H7 (cell line): ENCODE measurements around the gene IGFBPL1. TPM values are rescaled to one million over a fixed set of nuclear protein-coding genes. Genes with fewer than 3 reads are reported as not detected.

Source experiments
- DNase-seq: peaks from one replicate; pipeline ENCODE4 v3.0.0; 2012
- H3K27me3 ChIP-seq: 2 replicates; pipeline ENCODE4 v1.6.0; 2011; ENCODE audit warnings: mild to moderate bottlenecking, low read length; ENCODE audit not compliant: control insufficient read depth, insufficient read depth
- H3K36me3 ChIP-seq: replicated peaks from 2 replicates; pipeline ENCODE4 v1.5.1; 2011; ENCODE audit warnings: low read length; ENCODE audit not compliant: control insufficient read depth, insufficient read depth
- H3K4me3 ChIP-seq: 2 replicates; pipeline ENCODE4 v1.5.1; 2011; ENCODE audit warnings: low read depth, mild to moderate bottlenecking, control low read depth, low read length, moderate library complexity; ENCODE audit not compliant: insufficient read depth
- total RNA-seq: library from RNA; depleted of rRNA; stranded (reverse); fragments of >200 nt; shearing (Covaris generic); gene quantifications from 2 replicates; pipeline ENCODE4 v1.2.3, GENCODE V29; 2014

Gene IGFBPL1
- total RNA-seq, 1 experiment from 2014 or later = 86.4 TPM

DNA sequence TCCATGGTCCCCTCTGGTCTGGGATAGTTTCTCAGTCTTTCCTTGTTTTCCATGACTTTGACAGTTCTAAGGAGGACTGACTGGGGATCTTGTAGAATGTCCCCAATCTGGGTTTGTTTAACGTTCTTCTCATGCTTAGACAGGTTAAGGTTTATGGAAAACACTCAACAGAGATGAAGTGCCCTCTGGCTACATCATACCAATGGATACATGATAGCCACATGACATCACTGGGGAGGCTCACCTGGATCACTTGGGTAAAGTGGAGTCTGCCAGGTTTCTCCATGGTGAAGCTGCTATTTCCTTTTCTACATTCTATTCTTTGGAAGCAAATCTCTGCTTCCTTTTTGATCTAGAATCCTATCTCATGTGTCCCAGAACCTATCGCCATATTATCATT lies 55.5 kb downstream of the IGFBPL1 start:
- H3K36me3 ChIP-seq = no peaks in the 10 kb centered on the region
- no peak overlapping the region for H3K4me3 ChIP-seq
- peaks cover 4% of the 10 kb centered on the region; the same call in 1 of the 2 replicates for H3K27me3 ChIP-seq
- DNase-seq = no peak

DNA sequence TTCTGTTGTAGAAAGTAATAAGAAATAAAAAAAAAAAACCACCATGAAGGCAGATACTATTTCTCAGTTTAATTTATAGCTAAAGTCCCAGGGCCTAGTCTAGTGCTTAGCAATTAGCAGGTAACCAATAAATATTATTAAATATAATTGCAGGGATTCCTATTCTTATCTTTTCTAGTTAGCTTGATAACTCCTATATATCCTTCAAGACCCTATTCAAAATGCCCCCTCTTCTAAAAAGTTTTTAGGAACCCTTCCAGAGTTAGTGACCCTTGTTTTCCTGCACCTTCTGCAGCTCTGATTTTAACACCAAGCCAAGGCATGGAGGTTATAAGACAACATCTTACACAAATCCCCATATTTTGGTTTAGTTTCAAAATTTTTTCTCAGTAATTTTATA lies 56.4 kb downstream of the IGFBPL1 start:
- Histone ChIP-seq H3K4me3 (no peak overlapping the region), H3K27me3 (peaks cover 4% of the 10 kb centered on the region; the same call in 1 of the 2 replicates), H3K36me3 (no peaks in the 10 kb centered on the region)
- no peak for DNase-seq

DNA sequence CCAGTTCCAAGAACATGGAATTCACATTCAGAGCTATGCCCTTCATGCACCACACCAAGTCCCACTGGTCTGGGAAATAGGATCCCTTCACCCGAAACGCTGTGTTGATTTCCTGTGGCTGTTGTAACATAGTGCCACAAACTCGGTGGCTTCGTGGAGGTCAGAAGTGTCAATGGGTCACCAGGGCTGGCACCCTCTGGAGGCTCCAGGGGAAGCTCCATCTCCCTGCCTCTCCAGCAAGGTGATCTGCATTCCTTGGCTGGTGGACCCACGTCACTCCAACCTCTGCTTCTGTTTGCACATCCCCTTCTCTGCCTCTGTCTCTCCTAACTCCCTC lies 60.7 kb downstream of the IGFBPL1 start:
- no peaks in the 10 kb centered on the region; the same call in 1 of the 2 replicates for H3K27me3 ChIP-seq
- no peak overlapping the region for H3K4me3 ChIP-seq
- no peaks in the 10 kb centered on the region for H3K36me3 ChIP-seq
- DNase-seq = no peak

DNA sequence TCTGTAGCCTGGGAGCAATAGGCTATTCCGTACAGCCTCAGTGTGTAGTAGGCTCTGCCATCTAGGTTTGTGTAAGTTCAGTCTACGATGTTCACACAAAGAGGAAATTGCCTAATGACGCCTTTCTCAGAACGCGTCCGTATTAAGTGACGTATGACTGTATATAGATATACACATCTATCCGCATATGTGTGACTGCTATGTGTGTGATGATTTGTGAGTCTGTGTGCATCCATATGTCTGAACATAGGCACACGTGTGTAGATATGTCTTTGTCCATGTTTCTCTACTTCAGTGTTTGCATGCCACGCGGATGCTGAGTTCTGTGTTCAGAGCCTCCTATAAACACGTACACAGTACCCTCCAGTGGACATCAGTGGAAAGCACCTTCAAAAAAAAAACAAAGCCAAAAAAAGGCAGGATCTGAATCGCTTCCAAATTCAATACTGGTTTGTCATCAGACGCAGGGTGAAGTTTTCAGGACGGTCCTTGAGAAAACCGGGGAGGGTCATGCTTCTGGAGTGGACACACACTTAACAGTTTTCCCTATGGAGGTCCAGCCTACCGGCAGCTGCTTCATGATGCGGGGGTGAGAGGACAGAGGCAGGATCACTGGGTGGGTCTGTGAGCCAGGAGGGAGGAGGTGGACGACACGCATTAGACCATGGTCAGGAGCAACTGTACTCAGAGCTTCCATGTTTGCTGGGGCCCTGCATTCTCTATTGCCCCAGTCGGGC lies 61.2 kb downstream of the IGFBPL1 start:
- H3K27me3 ChIP-seq = no peaks in the 10 kb centered on the region; the same call in 1 of the 2 replicates
- no peaks in the 10 kb centered on the region for H3K36me3 ChIP-seq
- peak; percentile 52 for DNase-seq
- no peak overlapping the region for H3K4me3 ChIP-seq

DNA sequence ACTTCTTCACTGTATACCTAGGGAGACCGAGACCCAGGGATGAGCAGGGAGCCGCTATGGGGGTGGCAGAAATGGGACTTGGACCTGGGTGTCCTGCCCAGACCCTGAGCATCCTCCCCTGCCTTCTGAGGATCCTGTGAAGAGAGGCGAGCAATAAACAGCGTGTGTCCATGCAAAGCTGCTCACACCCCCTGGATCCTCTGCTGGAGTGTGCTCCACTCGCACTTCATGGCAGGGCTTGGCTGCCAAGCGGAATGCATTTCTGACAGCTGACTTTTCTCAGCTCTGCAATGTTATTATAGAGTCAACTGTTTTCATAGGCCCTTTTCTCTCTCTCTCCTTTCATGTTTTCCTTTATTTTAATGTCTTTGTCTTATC lies 62.8 kb downstream of the IGFBPL1 start:
- Histone ChIP-seq H3K4me3 (no peak overlapping the region), H3K27me3 (peaks cover 1% of the 10 kb centered on the region; the same call in 1 of the 2 replicates), H3K36me3 (no peaks in the 10 kb centered on the region)
- DNase-seq = no peak

DNA sequence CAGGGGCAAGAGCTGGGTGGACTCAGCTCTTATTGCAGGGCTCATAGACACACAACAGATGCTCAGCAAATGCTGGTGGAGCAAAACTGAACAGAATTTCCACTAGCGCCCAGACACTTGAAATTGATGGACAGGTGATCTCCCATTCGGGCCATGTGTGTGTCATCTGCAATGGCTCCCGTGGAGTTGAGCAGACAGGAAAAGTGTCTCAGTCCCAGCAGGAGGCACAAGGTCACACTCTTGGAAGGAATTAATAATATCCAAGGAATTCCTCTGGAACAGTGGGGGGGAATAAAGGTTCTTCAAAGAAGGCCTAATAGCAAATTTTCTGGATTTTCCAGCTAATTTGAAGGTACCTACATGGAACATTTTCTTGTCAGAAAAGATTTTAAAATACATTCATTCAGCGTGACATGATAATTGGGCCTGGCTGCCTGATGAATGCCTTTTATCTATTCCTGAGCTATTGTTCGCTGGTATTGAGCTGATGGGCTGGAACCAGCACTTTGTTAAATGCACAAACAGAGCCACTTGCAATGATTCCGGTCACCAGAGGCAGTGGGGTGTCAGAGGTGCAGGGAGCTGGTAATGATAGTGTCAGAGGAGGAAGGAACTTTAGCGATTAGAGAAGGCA lies 63.3 kb downstream of the IGFBPL1 start:
- DNase-seq = no peak
- H3K36me3 ChIP-seq = no peaks in the 10 kb centered on the region
- no peak overlapping the region for H3K4me3 ChIP-seq
- H3K27me3 ChIP-seq = peaks cover 1% of the 10 kb centered on the region; the same call in 1 of the 2 replicates

DNA sequence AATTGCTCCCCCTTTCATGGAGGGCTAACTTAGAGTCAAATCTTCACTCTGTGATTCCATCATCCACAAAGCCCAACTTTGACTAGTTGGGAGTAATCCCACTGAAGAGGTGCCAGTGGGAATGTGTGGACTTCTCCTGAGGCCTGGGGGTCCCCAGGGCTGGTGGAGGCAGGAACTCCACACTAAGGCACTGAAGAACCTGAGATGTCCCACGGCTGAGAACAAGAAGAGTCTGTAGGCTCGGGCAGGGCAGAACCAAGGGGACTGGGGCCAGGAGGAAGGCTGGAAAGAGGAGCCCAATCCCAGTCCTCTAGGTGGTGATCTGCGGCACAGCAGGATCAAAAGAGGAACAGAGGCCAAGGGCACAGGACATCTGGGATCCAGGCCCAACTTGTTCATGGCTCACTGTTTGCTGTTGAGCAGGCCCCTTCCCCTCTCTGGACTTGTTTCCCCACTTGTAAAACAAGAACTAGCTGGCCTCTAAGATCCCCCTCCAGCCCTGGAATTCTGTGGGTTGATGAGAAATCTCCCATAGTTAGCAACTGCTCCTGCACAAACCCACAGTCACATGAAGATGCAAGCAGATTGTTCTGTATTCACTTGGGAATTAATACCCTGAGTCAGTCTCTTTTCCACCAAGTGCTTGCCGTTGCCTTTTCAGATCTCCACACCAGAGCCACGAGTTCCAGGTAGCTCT lies 64.4 kb downstream of the IGFBPL1 start:
- Histone ChIP-seq H3K27me3 (peaks cover 1% of the 10 kb centered on the region; the same call in 1 of the 2 replicates), H3K4me3 (no peak overlapping the region), H3K36me3 (no peaks in the 10 kb centered on the region)
- no peak for DNase-seq

DNA sequence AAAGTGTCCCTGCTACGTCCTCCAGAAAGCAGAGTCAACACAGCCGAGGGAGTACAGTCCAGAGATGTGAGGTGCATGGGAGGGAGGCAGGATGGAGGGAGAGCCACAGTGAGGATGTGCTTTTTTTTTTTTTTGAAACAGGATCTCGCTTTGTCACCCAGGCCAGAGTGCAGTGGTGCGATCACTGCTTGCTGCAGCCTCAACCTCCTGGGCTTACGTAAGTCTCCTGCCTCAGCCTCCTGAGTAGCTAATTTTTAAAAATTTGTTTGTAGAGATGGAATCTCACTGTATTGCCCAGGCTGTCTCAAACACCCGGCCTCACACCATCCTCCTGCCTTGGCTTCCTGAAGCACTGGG lies 65.0 kb downstream of the IGFBPL1 start:
- DNase-seq = no peak
- Histone ChIP-seq H3K4me3 (no peak overlapping the region), H3K36me3 (no peaks in the 10 kb centered on the region), H3K27me3 (peaks cover 1% of the 10 kb centered on the region; the same call in 1 of the 2 replicates)

DNA sequence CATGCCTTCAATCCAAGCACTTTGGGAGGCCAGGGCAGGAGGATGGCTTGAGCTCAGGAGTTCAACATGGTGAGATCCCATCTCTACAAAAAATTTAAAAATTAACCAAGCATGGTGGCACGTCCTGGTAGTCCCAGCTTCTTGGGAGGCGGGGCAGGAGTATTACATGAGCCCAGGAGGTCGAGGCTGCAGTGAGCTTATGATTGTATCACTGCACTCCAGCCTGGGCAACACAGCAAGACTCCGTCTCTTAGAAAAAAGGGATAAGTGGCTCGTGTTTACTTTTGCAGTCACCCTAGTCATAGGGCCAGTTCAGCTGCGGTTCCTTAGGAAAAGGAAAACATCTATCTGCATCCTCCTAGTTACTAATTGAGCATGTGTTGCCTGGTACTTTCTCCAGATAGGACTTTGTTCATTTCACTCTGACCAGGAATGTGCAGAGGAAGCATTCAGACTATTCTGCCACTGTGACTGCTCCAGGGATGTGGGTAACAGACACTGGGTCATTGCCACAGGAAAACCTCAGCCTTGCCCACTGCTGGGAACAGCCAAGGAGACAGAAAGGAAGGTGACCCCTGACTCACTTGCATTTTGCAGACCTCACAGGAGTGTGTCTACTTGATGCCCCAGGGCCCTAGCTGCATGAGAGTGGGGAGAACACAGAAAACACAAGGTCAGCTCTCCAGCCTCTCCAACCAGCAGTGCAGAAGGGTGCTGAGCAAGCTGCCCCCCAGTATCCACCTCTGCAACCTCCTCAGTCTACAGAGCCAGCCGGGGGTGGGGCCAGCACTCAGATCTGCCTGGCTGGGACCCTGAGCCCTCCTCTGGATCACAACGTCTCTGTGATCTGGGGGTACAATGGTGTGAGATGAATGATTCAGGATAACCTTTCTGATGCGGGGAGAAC lies 65.6 kb downstream of the IGFBPL1 start:
- Histone ChIP-seq H3K36me3 (no peaks in the 10 kb centered on the region), H3K27me3 (peaks cover 1% of the 10 kb centered on the region; the same call in 1 of the 2 replicates), H3K4me3 (no peak overlapping the region)
- DNase-seq = no peak

DNA sequence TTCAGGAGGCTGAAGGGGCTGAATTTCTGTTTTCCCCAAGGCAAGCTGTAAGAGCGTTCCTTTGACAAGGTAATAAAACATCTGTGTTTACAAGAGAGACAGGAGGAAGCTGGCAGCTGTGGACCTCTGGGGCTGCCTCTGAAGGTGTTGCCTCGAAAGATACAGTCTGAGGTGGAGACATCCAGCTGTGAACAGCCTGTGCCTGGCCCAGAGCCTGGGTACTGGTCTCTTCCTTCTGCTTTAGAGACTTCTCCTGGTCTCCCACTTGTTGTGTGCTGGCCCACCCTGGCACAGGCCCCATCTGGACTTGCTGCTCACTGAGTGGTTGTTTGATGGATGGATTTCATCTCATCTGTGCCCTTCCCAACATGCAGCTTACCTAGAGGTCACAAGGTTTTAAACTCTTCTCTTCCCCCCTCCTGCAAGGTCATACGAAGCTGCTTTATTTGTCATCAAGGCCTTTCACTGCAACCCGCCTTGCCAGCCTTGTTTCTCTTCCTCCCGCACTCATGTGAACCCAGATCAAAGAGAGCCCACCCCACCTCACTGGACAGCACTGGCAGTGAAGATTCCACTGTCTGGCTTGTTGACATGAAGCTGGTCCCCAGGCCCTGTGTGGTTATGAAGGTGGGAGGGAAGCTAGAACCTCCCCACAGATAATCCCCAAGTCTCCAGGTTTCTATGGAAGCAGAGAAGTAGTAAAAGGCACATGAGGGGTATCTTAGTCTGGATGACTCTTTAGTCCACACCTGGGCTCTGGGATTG lies 66.7 kb downstream of the IGFBPL1 start:
- no peak for DNase-seq
- no peaks in the 10 kb centered on the region for H3K36me3 ChIP-seq
- no peak overlapping the region for H3K4me3 ChIP-seq
- H3K27me3 ChIP-seq = peaks cover 1% of the 10 kb centered on the region; the same call in 1 of the 2 replicates

DNA sequence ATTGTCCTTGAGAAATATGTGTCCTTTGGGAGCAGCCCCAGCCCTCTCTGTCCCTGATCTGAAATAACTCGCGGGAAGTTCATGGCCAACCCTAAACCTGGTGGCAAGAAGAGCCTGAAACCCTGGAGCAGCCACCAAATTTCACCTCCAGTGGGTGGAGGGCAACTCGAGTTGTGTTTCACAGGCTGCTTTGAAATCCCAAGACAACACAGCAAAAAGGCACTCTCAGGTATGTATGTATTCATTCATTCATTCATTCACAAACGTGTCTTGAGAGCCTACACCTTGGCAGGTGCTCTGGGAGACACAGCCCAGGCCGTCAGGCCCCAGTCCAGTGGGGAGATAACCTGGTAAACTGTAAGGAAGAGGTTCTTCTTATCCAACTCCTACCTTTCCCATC lies 67.4 kb downstream of the IGFBPL1 start:
- DNase-seq = no peak
- no peaks in the 10 kb centered on the region for H3K36me3 ChIP-seq
- H3K27me3 ChIP-seq = peaks cover 1% of the 10 kb centered on the region; the same call in 1 of the 2 replicates
- H3K4me3 ChIP-seq = no peak overlapping the region
